Heart left ventricle (tissue), 16 donors: ENCODE results near the gene CDK5RAP3. TPM values are rescaled to one million over a fixed set of nuclear protein-coding genes. Genes with fewer than 3 reads are reported as not detected.
"Not testable (repeated sequence)": the region's sequence is repeated elsewhere in the genome, so short reads cannot be mapped to it uniquely, and the experiment has no call there.

Experiments used
- ATAC-seq, 4 donors: fragments of 200-7000 bp; cut with Tn5 transposase; one replicate each; pipeline ENCODE4 v1.9.1; 2020 to 2022; ENCODE audit warnings: moderate library complexity in 4 of 4, mild to moderate bottlenecking in 3 of 4, moderate number of reproducible peaks in 1 of 4
- DNase-seq, 5 donors: peaks; one replicate each; pipeline ENCODE4 v3.0.0-alpha.2; 2020
- H3K27ac ChIP-seq, 12 donors: fragments of 200-600 bp; sonication (generic) in 4 of 12; one replicate each; pipeline versions ENCODE4 v1.5.0 to v1.8.0; 2016 to 2022; ENCODE audit warnings: mild to moderate bottlenecking in 2 of 12
- H3K27me3 ChIP-seq, 9 donors: fragments of 200-600 bp; sonication (generic) in 2 of 9; one replicate each; pipeline versions ENCODE4 v1.5.1 to v1.8.0; 2016 to 2022; ENCODE audit warnings: mild to moderate bottlenecking in 3 of 9
- H3K36me3 ChIP-seq, 9 donors: fragments of 200-600 bp; sonication (generic) in 2 of 9; one replicate each; pipeline versions ENCODE4 v1.5.0 to v1.8.0; 2018 to 2022; ENCODE audit warnings: mild to moderate bottlenecking in 2 of 9
- H3K4me1 ChIP-seq, 12 donors: fragments of 200-600 bp; sonication (generic) in 4 of 12; one replicate each; pipeline versions ENCODE4 v1.5.0 to v1.8.0; 2016 to 2022; ENCODE audit warnings: mild to moderate bottlenecking in 3 of 12
- H3K4me3 ChIP-seq, 12 donors: fragments of 200-600 bp; sonication (generic) in 4 of 12; one replicate each; pipeline versions ENCODE4 v1.5.0 to v1.8.0; 2017 to 2022; ENCODE audit warnings: mild to moderate bottlenecking in 9 of 12, moderate library complexity in 4 of 12
- H3K9me3 ChIP-seq, 12 donors: fragments of 200-600 bp; sonication (generic) in 4 of 12; one replicate each; pipeline versions ENCODE4 v1.5.0 to v1.8.0; 2016 to 2022; ENCODE audit warnings: mild to moderate bottlenecking in 1 of 12
- POLR2A ChIP-seq, 2 donors: fragments of 450-650 bp; IDR thresholded peaks; one replicate each; pipeline ENCODE4 v1.6.1; 2017; ENCODE audit warnings: antibody characterized with exemption in 2 of 2, mild to moderate bottlenecking in 2 of 2, moderate library complexity in 2 of 2
- WGBS, 4 donors: extraction: QIAGEN DNeasy Blood & Tissue Kit in 2 of 4; methylation state at CpG; one replicate each; pipeline versions ENCODE4 v1.1.5 to v1.1.7; 2013 to 2018; 5-methylcytosine and 5-hydroxymethylcytosine counted together
- intact Hi-C, 10 donors: fragments of 100-400 bp; cut with DNase I; formaldehyde crosslinking; loops; one replicate each; pipeline versions ENCODE4 v1.11.1 to v1.14.2; 2022
- polyA plus RNA-seq, 2 donors: library from polyadenylated mRNA; stranded (reverse); fragments of 200-250 nt; gene quantifications; one replicate each; pipeline ENCODE4 v1.2.3, GENCODE V29; 2013
- total RNA-seq, 9 donors: library from RNA; depleted of rRNA in 2 of 9; stranded (reverse); fragments of >200 nt in 2 of 9; fragmentation: NEBNext Ultra II Directional in 3 of 9; extraction: Animal tissue kit (Norgen Biotek cat#: 25700) in 3 of 9; gene quantifications; one replicate each; pipeline versions ENCODE4 v1.1.0 to v1.2.4, GENCODE V29; 2016 to 2023
- TF ChIP-seq, protein P1 (sequence below), 12 donors: fragments of 200-600 bp; sonication (generic) in 4 of 12; IDR thresholded peaks; one replicate each; pipeline versions ENCODE4 v1.5.0 to v1.8.0; 2018 to 2022; ENCODE audit warnings: antibody characterized with exemption in 12 of 12, mild to moderate bottlenecking in 5 of 12
- donor health status: ischemic (EF 13 %, LVEDD 7.1; RV severe dilation, severe dysfunction).
- donor health status: healthy with polysubstance abuse.
- donor health status: DM: no; HTN: yes; CAD: no.
- donor health status: DM: no; HTN: no; CAD: no.
- donor health status: ischemic (EF 25% LVEDD 6.9; RV normal size, moderate dysfunction).
- donor health status: ischemic (EF 25% LVEDD 5.7; RV mildly dilated, moderate dysfunction).
- donor health status: healthy.
- donor health status: DM: yes; HTN: yes; CAD: no.
- donor health status: ischemic (EF 35%, LVEDD 5.7; RV mildly dilated, moderate dysfunction).
- donor health status: nonischemic (EF 11% LVEDD 7.7; RV severe dilation, severe dysfunction).
- donor health status: DM: yes; HTN: yes; CAD: no.
- donor health status: PGD.
- donor health status: ischemic (EF 29% LVEDD 5.4; RV normal size, mild dysfunction).
- donor health status: nonischemic (EF 23%, LVEDD 6.1; RV moderate dilation, normal function).

CDK5RAP3 gene
- total and polyA plus RNA-seq, 11 donors, result 41.2 to 80.9 (median 53.8) TPM

DNA sequence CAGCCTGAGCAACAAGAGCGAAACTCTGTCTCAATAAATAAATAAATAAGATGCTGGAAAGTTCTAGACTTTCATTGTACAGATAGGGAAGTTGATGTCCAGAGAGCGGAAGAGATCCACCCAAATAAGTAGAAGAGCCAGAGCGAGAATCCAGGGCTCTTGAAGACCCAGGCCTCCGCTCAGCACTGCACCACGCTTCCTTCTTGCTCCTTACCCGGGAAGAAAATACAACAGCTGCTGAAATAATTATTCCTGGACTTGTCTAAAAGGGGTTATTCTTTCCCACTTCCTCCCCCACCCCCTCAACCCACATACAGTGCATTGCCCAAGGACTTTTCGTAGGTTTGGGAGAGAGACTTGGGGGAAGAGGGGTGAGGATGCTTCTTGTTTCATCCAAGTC is 26.7 kb downstream of the CDK5RAP3 start:
- Histone ChIP-seq H3K4me3 (no peak overlapping the region), H3K9me3 (no peaks in the 10 kb centered on the region), H3K27me3 (no peaks in the 10 kb centered on the region), H3K27ac (peak overlapping the region in 1 of 12 donors; percentile 60), H3K36me3 (no peaks in the 10 kb centered on the region), H3K4me1 (peaks cover 0 to 31% (median 5%) of the 10 kb centered on the region in 12 donors)
- ATAC-seq (no peak), DNase-seq (peak in 1 of 5 donors; percentile 17)
- TF ChIP-seq POLR2A (IDR thresholded peaks at IDR 0.05), result no peak
- TF ChIP-seq, protein P1, sequence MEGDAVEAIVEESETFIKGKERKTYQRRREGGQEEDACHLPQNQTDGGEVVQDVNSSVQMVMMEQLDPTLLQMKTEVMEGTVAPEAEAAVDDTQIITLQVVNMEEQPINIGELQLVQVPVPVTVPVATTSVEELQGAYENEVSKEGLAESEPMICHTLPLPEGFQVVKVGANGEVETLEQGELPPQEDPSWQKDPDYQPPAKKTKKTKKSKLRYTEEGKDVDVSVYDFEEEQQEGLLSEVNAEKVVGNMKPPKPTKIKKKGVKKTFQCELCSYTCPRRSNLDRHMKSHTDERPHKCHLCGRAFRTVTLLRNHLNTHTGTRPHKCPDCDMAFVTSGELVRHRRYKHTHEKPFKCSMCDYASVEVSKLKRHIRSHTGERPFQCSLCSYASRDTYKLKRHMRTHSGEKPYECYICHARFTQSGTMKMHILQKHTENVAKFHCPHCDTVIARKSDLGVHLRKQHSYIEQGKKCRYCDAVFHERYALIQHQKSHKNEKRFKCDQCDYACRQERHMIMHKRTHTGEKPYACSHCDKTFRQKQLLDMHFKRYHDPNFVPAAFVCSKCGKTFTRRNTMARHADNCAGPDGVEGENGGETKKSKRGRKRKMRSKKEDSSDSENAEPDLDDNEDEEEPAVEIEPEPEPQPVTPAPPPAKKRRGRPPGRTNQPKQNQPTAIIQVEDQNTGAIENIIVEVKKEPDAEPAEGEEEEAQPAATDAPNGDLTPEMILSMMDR (IDR thresholded peaks at IDR 0.05), result no peak
- intact Hi-C loops, result no loop called here
- 68 to 77% (median 71%) methylated on average over 7 of the region's 7 CpGs for WGBS, 4 donors

DNA sequence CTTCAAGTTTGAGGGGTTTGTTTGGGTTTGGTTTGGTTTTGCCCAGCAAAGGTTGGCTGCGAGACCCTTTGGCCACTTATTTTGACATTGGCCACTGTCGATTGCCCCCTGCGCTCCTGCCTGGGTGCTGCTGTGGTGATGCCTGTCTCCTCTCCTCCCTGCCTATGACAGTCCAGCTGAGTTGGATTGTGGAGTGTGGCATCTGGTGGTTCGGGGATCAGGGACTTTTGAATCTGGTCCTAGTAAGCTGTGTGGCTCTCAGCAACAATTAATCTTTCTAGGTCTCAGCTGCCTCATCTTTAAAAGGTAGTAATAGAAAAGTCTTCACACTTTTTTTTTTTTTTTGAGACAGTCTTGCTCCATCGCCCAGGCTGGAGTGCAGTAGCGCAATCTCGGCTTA is 27.1 kb downstream of the CDK5RAP3 start:
- 94 to 99% (median 95%) methylated on average over 7 of the region's 7 CpGs for WGBS, 4 donors

DNA sequence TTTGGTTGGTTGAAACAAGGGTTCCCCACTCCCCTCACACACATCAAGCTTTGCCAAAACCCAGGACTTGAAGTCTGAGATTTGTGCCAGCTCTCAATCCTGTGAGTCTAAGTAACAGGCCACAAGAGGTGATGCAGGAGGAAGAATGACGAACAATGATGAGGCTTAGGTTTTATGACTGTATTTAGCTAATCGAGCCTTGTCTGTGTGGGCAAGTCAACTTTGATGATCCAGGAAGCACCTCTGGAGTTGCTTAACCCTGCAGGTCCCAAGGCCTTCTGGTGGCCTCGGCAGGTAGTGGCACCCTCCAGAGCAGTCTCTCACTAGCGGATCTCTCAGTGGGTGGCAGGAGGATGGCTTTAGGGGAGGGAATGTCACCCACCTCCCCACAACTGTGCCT is 28.7 kb downstream of the CDK5RAP3 start:
- H3K36me3 ChIP-seq, result no peaks in the 10 kb centered on the region
- no peak overlapping the region for H3K27ac ChIP-seq
- TF ChIP-seq, protein P1 (IDR thresholded peaks at IDR 0.05), result no peak
- no peak for TF ChIP-seq POLR2A (IDR thresholded peaks at IDR 0.05)
- DNase-seq (peak in 1 of 5 donors; percentile 3), ATAC-seq (no peak)
- 57 to 67% (median 63%) methylated on average over 4 of the region's 4 CpGs for WGBS, 4 donors
- H3K27me3 ChIP-seq, result no peaks in the 10 kb centered on the region
- H3K4me1 ChIP-seq, result peaks cover 0 to 49% (median 8%) of the 10 kb centered on the region in 12 donors
- intact Hi-C loops, result no loop called here
- H3K4me3 ChIP-seq, result no peak overlapping the region
- no peaks in the 10 kb centered on the region for H3K9me3 ChIP-seq

More for the DNA sequence above, 27.1 kb downstream of the CDK5RAP3 start:
- Histone ChIP-seq H3K4me3 (no peak overlapping the region), H3K27me3 (no peaks in the 10 kb centered on the region), H3K27ac (peak overlapping the region in 1 of 12 donors; percentile 60), H3K4me1 (peaks cover 0 to 36% (median 7%) of the 10 kb centered on the region in 12 donors), H3K36me3 (no peaks in the 10 kb centered on the region), H3K9me3 (no peaks in the 10 kb centered on the region)
- ATAC-seq (no peak), DNase-seq (no peak)
- intact Hi-C loops, result no loop called here
- TF ChIP-seq POLR2A (IDR thresholded peaks at IDR 0.05), result no peak
- TF ChIP-seq, protein P1 (IDR thresholded peaks at IDR 0.05), result no peak

DNA sequence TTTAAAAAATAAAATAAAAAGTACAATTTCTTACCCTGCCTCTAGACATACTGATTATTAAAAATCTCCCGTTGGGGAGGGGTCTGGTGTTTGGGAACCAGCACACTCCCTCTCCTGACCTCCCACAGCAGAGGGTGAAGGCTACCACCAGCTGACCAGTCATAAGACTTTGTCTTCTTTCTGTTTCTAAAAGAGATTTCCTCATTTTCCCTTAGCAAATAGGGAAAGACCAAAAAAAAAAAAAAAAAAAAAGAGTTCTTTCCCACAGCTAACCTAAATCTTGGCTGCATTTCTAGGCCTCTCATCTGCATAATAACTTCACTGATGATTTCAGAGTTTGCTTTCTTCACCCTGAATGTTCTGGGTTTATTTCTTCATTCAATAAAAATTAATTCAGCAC is 30.3 kb downstream of the CDK5RAP3 start:
- DNase-seq (peak in 1 of 5 donors; percentile 3), ATAC-seq (peak in 1 of 4 donors; percentile 29)
- TF ChIP-seq, protein P1 (IDR thresholded peaks at IDR 0.05), result no peak
- TF ChIP-seq POLR2A (IDR thresholded peaks at IDR 0.05), result no peak
- Histone ChIP-seq H3K9me3 (no peaks in the 10 kb centered on the region), H3K4me3 (no peak overlapping the region), H3K36me3 (no peaks in the 10 kb centered on the region), H3K27me3 (no peaks in the 10 kb centered on the region), H3K4me1 (peaks cover 0 to 60% (median 8%) of the 10 kb centered on the region in 12 donors), H3K27ac (peak overlapping the region in 2 of 12 donors; percentile 67 to 94)
- intact Hi-C loops, result no loop called here
- WGBS, 4 donors, result 87 to 92% (median 88%) methylated on average over 1 of the region's 1 CpG

DNA sequence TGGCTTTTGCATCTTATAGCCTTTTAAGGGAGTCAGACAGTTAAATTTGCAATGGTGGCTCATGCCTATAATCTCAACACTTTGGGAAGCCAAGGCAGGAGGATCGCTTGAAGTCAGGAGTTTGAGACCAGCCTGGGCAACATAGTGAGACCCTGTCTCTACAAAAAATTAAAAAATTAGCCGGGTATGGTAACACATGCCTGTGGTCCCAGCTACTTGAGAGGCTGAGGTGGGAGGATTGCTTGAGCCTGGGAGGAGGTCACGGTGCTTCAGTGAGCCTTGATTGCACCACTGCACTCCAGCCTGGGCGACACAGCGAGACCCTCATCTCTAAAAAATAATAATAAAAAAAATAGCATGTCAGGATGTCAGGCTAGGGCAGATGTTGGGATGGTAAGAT is 30.7 kb downstream of the CDK5RAP3 start:
- intact Hi-C loops, H3K9me3 ChIP-seq, ATAC-seq, H3K27me3 ChIP-seq, H3K4me3 ChIP-seq, H3K36me3 ChIP-seq: not testable (repeated sequence)
- peak in 1 of 5 donors; percentile 1 for DNase-seq
- Histone ChIP-seq H3K4me1 (peaks cover 0 to 60% (median 8%) of the 10 kb centered on the region in 12 donors), H3K27ac (peak overlapping the region in 7 of 12 donors; percentile 24 to 94 (median 50))
- WGBS, 4 donors, result 95 to 97% (median 96%) methylated on average over 5 of the region's 5 CpGs
